Measurements from ENCODE around the gene TMBIM1.

GRCh38 chr2:218245214-218245613 lies 47.1 kb downstream of the TMBIM1 start:
- TF ChIP-seq CTCF (conservative IDR thresholded peaks at IDR 0.05 in 1 of 2, IDR thresholded peaks at IDR 0.05 in 1 of 2; ENCODE audit: low read depth in 1 of 2, low read length in 2 of 2): no peak
- no peak for TF ChIP-seq EZH2 (IDR thresholded peaks at IDR 0.05; ENCODE audit: low read length, missing control alignments)

Data from fibroblast of lung (primary cell).